Erythroblast (primary cell): ENCODE measurements around the gene PDGFD.

ENCODE experiments used
- GATA1 ChIP-seq: IDR thresholded peaks from 2 replicates; pipeline ENCODE4 v1.6.1; 2011; ENCODE audit warnings: low read depth, mild to moderate bottlenecking, control low read depth, low read length, moderate library complexity
- POLR2A ChIP-seq: IDR thresholded peaks from 2 replicates; pipeline ENCODE4 v1.6.1; 2011; ENCODE audit warnings: mild to moderate bottlenecking, low read length

DNA sequence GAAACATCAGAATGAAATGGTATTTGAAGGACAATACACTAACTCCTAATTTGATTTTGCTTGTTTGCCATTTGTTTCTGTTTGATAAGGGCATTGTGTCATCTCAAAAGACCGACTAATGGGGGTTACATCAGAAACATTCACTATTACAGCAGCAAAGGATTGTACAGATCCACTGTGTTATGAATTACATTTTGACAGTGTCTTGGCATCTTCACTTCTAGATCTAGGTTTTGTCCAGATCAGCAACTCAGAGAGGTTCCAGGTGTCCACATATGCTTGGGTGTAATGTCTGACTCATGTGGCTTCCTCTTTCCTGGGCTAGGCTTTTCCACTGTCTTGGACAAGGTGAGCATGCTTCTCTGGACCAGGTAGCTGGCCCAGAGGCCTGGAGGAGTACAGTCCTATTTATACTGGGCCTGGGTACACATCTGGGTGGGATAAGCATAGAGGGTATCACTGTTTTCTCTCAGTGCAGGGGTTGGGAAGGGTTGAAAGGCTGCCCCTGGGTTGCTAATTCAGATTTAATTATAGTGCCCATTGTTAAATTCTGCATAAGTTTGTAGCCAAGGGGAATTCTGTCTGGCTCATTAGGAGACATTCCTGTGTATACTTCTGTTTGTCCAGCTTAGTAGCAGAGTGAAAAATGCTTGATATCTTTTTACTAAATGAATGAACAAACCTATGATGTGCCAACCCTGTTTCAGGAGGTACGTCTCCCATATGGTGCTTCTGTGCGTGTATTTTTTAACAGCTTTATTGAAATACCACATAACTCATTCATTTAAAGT lies 103.7 kb downstream of the PDGFD start:
- no peak for TF ChIP-seq POLR2A
- no peak for TF ChIP-seq GATA1
